Mucosa of descending colon (tissue), 3 donors: ENCODE results near the gene LRIG2. TPM values are rescaled to one million over a fixed set of nuclear protein-coding genes. Genes with fewer than 3 reads are reported as not detected.

Experiments used
- ATAC-seq: fragments of 200-7000 bp; cut with Tn5 transposase; one replicate; pipeline ENCODE4 v1.9.1; 2020; ENCODE audit warnings: mild to moderate bottlenecking, moderate library complexity
- DNase-seq, 3 donors: peaks; one replicate each; pipeline ENCODE4 v3.0.0-alpha.2; 2020
- H3K36me3 ChIP-seq: fragments of 200-600 bp; one replicate; pipeline ENCODE4 v1.8.0; 2021; ENCODE audit warnings: low read depth, mild to moderate bottlenecking
- H3K4me1 ChIP-seq: fragments of 200-600 bp; one replicate; pipeline ENCODE4 v1.8.0; 2021; ENCODE audit warnings: low read depth, mild to moderate bottlenecking
- H3K4me3 ChIP-seq: fragments of 200-600 bp; one replicate; pipeline ENCODE4 v1.8.0; 2021; ENCODE audit warnings: mild to moderate bottlenecking
- H3K9me3 ChIP-seq: fragments of 200-600 bp; one replicate; pipeline ENCODE4 v1.8.0; 2021; ENCODE audit warnings: mild to moderate bottlenecking
- intact Hi-C, 2 donors: fragments of 100-400 bp; cut with DNase I in 1 of 2; cut with micrococcal nuclease in 1 of 2; formaldehyde crosslinking; loops; one replicate each; pipeline versions ENCODE4 v1.11.0 to v1.11.1; 2022; cut with DNase I, micrococcal nuclease
- total RNA-seq, 3 donors: library from RNA; stranded (reverse); fragmentation: NEBNext Ultra II Directional in 2 of 3; extraction: Animal tissue kit (Norgen Biotek cat#: 25700) in 2 of 3; gene quantifications; one replicate each; pipeline versions ENCODE4 v1.2.1 to v1.2.4, GENCODE V29; 2021 to 2023
- TF ChIP-seq, protein P1 (sequence below): fragments of 200-600 bp; IDR thresholded peaks from one replicate; pipeline ENCODE4 v1.8.0; 2022; ENCODE audit warnings: antibody characterized with exemption, mild to moderate bottlenecking
- donor health status: DM: no; HTN: no; CAD: no; lungs with moderate emphysema.
- donor health status: DM: no; HTN: no; CAD: no.
- donor health status: DM: no; HTN: yes; CAD: no.

The LRIG2 gene
- total RNA-seq, 3 donors from 2014 or later, result 15.4 to 26.8 (median 16.4) TPM

DNA sequence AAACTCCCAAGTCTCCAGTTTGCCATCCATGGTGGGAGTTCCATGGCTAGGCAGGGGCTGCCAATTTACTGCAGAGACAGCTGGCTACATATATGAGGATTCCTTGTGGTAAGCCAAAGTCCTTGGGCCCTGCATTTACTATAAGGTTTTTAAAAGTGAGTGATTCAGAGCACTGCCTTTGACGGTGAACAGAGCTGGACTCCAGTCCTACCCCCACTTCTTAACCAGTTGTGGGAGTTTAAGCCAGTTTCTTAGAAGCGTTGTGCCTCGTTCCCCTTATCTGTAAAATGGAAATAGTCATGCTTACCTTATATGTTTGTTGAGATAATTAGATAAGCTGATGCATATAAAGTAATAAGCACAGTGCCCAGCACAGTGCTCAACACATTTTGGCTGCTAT, 64.6 kb downstream of the LRIG2 start:
- intact Hi-C loops, result loop anchor here in 1 of 2 donors (10.0 kb wide), 1 partner anchor 537 kb away; no protein-coding TSS in a partner anchor
- peaks cover 3% of the 10 kb centered on the region for H3K4me1 ChIP-seq
- ATAC-seq, result no peak

DNA sequence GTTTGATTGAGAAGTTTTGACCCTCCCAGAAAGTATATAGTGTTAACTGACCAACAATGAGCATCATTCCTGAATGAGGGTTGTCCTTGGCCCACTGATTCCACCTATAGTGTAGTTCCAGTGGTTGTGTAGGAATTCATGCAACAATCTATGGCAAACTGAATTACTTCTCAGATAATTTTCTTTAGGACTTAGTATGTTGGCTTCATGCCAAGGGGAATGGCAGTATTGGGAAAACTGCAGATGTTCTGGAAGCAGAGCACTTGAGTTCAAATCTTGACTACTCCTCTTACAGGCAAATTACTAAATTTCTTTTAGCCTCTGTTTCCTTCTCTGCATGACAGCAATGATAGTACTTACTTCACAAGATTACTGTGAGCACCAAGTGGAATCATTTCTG, 65.8 kb downstream of the LRIG2 start:
- ATAC-seq, result no peak
- H3K4me1 ChIP-seq, result peaks cover 3% of the 10 kb centered on the region

More for the DNA sequence above, 64.6 kb downstream of the LRIG2 start:
- DNase-seq, result no peak
- TF ChIP-seq, protein P1, sequence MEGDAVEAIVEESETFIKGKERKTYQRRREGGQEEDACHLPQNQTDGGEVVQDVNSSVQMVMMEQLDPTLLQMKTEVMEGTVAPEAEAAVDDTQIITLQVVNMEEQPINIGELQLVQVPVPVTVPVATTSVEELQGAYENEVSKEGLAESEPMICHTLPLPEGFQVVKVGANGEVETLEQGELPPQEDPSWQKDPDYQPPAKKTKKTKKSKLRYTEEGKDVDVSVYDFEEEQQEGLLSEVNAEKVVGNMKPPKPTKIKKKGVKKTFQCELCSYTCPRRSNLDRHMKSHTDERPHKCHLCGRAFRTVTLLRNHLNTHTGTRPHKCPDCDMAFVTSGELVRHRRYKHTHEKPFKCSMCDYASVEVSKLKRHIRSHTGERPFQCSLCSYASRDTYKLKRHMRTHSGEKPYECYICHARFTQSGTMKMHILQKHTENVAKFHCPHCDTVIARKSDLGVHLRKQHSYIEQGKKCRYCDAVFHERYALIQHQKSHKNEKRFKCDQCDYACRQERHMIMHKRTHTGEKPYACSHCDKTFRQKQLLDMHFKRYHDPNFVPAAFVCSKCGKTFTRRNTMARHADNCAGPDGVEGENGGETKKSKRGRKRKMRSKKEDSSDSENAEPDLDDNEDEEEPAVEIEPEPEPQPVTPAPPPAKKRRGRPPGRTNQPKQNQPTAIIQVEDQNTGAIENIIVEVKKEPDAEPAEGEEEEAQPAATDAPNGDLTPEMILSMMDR, result no peak
- Histone ChIP-seq H3K4me3 (no peak overlapping the region), H3K9me3 (no peaks in the 10 kb centered on the region), H3K36me3 (no peaks in the 10 kb centered on the region)

DNA sequence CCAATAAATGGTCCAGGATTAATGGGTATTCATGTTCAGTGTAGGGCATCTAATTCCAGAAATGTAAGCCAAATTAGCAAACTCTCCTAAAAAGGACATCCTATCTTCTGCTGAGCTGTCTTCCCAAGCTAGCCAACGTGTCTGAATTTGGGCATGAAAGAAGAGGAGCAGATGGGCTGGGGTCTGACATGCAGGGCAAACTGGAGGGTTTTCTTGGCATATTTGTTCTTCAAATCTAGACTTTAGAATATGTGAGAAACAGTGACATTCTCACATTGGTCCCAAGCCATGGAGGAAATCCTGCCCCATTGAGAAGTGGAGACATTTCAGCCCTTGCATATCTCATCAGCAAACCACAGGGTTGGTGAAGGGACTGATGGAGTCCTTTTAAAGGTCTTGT, 67.2 kb downstream of the LRIG2 start:
- ATAC-seq (no peak), DNase-seq (no peak)
- Histone ChIP-seq H3K4me1 (peaks cover 3% of the 10 kb centered on the region), H3K4me3 (no peak overlapping the region), H3K9me3 (no peaks in the 10 kb centered on the region), H3K36me3 (no peaks in the 10 kb centered on the region)
- TF ChIP-seq, protein P1, result no peak
- intact Hi-C loops, result loop anchor here in 1 of 2 donors (10.0 kb wide), 1 partner anchor 535 kb away; no protein-coding TSS in a partner anchor

More for the DNA sequence above, 65.8 kb downstream of the LRIG2 start:
- Histone ChIP-seq H3K4me3 (no peak overlapping the region), H3K36me3 (no peaks in the 10 kb centered on the region), H3K9me3 (no peaks in the 10 kb centered on the region)
- TF ChIP-seq, protein P1, result no peak
- intact Hi-C loops, result loop anchor here in 1 of 2 donors (10.0 kb wide), 1 partner anchor 536 kb away; no protein-coding TSS in a partner anchor
- no peak for DNase-seq

DNA sequence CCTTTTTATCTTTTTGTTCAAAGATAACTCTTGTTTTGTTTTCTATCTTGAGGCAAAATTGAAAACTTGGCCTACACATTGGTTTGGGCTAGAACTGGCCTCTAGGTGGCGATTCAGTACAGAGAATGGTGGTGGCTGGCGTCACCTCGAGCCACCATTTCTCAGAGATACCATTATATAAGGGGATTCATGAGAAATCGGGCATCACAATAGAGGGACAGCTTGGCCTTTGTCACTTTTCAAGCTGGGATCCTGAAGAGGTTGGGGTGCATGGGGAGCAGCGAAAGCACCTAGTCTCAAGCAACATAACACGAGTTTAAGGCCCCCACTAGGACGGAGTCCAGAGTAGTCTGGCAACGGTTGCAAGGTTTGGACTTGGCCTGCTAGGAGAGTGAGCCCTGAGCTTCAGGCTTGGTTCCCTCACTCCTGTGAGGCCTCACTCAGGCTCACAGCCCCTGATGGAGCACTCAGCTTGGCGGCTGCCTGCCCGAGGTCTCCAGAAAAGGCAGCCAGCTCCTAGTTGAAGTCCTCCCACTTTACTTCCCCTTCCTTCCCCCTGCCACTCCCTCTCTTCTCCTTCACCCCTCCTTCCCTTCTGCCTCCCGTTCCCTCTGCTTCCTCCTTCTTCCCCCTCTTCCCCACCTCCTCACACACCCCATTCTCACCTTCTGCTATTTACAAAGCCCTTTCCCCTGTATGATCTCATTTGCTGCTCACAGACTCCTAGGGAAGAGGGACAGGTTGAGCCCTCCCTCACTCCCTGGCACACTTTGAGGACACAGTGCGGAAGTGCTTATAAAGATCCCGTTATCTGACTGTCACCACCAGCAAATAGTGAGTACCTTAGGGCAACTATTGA, 67.8 kb downstream of the LRIG2 start:
- ATAC-seq, result peak; percentile 91
- peaks cover 3% of the 10 kb centered on the region for H3K4me1 ChIP-seq
- TF ChIP-seq, protein P1, result peak; percentile 54
- no peaks in the 10 kb centered on the region for H3K36me3 ChIP-seq
- no peak overlapping the region for H3K4me3 ChIP-seq
- peak in 2 of 3 donors; percentile 61 to 89 for DNase-seq
- no peaks in the 10 kb centered on the region for H3K9me3 ChIP-seq
- intact Hi-C loops, result loop anchor here in 1 of 2 donors (10.0 kb wide), 1 partner anchor 534 kb away; no protein-coding TSS in a partner anchor

DNA sequence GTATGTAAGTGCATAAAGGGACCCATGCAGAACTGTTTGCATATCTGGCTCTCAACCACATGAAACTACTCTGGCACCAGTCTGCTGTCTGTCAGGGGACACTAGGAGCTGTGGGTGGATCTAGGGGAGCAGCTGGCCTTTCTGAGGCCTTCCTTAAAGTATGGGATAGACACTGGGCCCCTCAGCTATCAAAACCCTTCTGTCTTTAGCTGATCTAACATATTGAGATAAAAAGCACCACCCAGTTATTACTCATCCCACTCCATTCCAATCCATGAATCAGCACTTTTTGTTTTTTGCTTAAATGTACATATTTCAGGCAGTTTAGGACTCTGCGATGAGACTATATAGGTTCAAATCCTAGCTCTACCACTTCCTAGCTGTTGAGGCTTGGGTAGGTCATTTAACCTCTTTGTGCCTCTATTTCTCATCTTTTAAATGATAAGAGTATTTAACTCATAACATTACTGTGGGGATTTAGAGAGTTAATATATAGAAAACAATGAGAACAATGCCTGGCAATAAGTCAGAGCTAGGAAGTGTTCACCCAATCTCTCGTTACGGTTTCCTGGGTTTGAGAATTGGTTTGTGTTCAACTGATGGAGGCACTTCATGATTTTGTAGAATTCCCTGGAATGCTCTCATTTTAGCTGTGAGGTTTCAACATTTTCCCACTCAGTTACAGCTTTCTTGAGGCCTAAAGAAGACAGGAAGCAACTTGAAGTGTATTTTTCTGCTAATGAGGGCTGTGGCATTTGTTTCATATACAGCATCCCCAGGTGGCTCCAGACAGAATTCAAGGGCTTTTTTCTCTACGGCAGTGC, 68.9 kb downstream of the LRIG2 start:
- TF ChIP-seq, protein P1, result no peak
- no peaks in the 10 kb centered on the region for H3K9me3 ChIP-seq
- no peak for DNase-seq
- no peak for ATAC-seq
- H3K4me3 ChIP-seq, result no peak overlapping the region
- H3K4me1 ChIP-seq, result peaks cover 3% of the 10 kb centered on the region
- intact Hi-C loops, result loop anchor here in 1 of 2 donors (10.0 kb wide), 1 partner anchor 533 kb away; no protein-coding TSS in a partner anchor
- no peaks in the 10 kb centered on the region for H3K36me3 ChIP-seq
